Measurements from ENCODE around the gene MYT1.

DNA sequence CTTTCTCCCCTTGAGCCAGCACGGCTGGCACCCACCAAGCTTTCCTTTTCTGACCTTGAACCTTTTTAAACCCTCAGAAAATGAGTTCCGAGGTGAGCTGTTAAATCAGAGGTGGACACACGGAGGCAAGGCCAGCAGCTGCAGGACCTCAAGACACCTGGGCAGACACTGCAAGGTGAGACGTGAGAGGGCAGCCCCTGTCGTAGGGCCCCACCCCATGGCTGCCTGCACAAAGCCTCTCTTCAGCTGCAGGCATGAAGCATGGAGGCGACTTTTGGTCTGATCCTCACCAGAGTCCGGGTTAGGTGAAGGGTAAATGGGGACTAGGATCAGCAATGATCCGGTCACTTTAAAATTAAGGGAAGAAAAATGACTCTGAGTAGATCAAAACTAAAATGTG lies 25.7 kb downstream of the MYT1 start:
- TF ChIP-seq POLR2AphosphoS5 (IDR thresholded peaks at IDR 0.05; ENCODE audit: low read depth, low read length) (no peak), POLR2A (IDR thresholded peaks at IDR 0.05; ENCODE audit: low read depth, low read length) (no peak)
